Bronchial epithelial cell (primary cell): ENCODE results near the gene MIEF1. TPM values are rescaled to one million over a fixed set of nuclear protein-coding genes. Genes with fewer than 3 reads are reported as not detected.

ENCODE experiments used
- DNase-seq: peaks from one replicate; pipeline ENCODE4 v3.0.0-alpha.2; 2010; ENCODE audit warnings: low read depth
- FAIRE-seq: peaks from 2 replicates; lab custom pipeline; 2011; peaks lifted over from hg19 to GRCh38; lab: Jason Lieb, UNC
- H3K27me3 ChIP-seq: 2 replicates; pipeline ENCODE4 v1.5.1; 2011; ENCODE audit warnings: low read length; ENCODE audit not compliant: control insufficient read depth, insufficient read depth
- H3K36me3 ChIP-seq: 2 replicates; pipeline ENCODE4 v1.5.1; 2011; ENCODE audit warnings: low read length; ENCODE audit not compliant: control insufficient read depth, insufficient read depth
- H3K4me3 ChIP-seq: 2 replicates; pipeline ENCODE4 v1.5.1; 2011; ENCODE audit warnings: mild to moderate bottlenecking, low read depth, low read length, control low read depth
- CTCF ChIP-seq: IDR thresholded peaks from 2 replicates; pipeline ENCODE4 v1.5.1; 2011; ENCODE audit warnings: mild to moderate bottlenecking, moderate library complexity, low read length, control low read depth, inconsistent platforms; ENCODE audit not compliant: insufficient read depth, severe bottlenecking
- total RNA-seq: library from RNA; depleted of rRNA; stranded (reverse); fragments of >200 nt; gene quantifications from 2 replicates; pipeline ENCODE4 v1.2.1, GENCODE V29; 2014

MIEF1 gene
- total RNA-seq, 1 donor from 2014 or later: 23.7 TPM

GRCh38 chr22:39559456-39560105 lies 57.5 kb downstream of the MIEF1 start:
- TF ChIP-seq CTCF: peak; percentile 59
- FAIRE-seq (peak; percentile 36), DNase-seq (no peak)
- no peaks in the 10 kb centered on the region for H3K36me3 ChIP-seq
- H3K27me3 ChIP-seq: peaks cover 32% of the 10 kb centered on the region
- no peak overlapping the region for H3K4me3 ChIP-seq

GRCh38 chr22:39560127-39560526 lies 58.0 kb downstream of the MIEF1 start:
- peaks cover 32% of the 10 kb centered on the region for H3K27me3 ChIP-seq
- FAIRE-seq (no peak), DNase-seq (no peak)
- no peaks in the 10 kb centered on the region for H3K36me3 ChIP-seq
- TF ChIP-seq CTCF: no peak
- no peak overlapping the region for H3K4me3 ChIP-seq

DNA sequence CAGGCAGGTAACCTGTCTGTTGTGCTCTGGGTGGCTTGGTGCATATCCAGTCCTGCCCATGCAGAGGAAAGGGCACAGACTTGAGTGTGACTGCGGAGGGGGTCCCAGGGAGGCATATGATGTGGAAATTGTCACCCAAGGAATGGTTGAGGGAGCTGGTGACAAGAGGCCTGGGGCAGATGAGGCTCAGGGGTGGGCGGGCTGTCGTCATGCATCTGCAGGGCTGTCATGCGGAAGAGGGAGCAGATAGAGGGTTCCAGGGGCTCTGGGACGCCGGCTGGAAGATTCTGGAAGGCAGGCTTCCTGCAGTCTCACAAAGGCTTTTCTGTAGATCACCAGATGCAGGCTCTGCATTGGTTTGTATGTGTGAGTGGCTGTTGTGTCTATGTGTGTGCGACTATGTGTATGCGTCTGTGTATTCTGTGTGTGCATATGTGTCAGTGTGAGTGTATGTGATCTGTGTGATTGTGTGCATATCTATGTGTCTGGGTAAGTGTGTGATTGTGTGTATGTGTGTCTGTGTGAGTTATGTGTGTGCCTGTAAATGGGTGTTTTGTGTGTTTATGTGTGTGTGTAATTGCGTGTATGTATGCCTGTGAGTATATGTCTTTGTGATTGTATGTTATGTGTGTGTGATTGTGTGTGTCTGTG lies 60.9 kb downstream of the MIEF1 start:
- FAIRE-seq: no peak
- no peak for DNase-seq
- TF ChIP-seq CTCF: no peak
- no peaks in the 10 kb centered on the region for H3K36me3 ChIP-seq
- no peak overlapping the region for H3K4me3 ChIP-seq
- peaks cover 15% of the 10 kb centered on the region for H3K27me3 ChIP-seq

DNA sequence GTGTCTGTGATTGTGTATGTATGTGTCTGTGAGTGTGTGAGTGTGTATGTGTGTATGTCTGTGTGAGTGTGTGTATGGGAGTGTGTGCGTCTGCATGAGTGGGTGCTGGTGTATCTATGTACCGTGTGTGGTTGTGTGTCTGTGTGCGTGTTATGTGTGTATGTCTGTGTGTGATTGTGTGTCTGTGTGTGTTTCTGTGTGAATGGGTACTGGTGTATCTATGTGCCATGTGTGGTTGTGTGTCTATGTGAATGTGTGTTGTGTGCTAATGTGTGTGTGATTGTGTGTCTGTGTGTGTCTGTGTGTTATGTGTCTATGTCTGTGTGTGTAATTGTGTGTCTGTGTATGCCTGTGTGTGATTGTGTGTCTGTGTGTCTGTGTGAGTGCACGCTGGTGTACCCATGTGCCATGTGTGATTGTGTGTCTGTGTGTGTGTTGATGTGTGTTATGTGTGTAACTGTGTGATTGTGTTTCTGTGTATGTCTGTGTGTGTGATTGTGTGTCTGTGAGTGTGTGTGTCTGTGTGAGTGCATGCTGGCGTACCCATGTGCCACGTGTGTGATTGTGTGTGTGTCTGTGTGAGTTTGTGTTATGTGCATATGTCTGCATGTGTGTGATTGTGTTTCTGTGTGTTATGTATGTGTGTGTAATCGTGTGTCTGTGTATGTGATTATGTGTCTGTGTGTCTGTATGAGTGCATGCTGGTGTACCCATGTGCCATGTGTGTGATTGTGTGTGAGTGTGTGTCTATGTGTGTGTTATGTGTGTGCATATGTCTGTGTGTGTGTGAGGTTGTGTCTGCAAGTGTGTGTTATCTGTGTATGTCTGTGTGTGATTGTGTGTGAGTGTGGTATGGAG lies 61.7 kb downstream of the MIEF1 start:
- DNase-seq: no peak
- Histone ChIP-seq H3K4me3 (no peak overlapping the region), H3K27me3 (peaks cover 10% of the 10 kb centered on the region), H3K36me3 (no peaks in the 10 kb centered on the region)
- peak; percentile 99 for FAIRE-seq
- no peak for TF ChIP-seq CTCF

DNA sequence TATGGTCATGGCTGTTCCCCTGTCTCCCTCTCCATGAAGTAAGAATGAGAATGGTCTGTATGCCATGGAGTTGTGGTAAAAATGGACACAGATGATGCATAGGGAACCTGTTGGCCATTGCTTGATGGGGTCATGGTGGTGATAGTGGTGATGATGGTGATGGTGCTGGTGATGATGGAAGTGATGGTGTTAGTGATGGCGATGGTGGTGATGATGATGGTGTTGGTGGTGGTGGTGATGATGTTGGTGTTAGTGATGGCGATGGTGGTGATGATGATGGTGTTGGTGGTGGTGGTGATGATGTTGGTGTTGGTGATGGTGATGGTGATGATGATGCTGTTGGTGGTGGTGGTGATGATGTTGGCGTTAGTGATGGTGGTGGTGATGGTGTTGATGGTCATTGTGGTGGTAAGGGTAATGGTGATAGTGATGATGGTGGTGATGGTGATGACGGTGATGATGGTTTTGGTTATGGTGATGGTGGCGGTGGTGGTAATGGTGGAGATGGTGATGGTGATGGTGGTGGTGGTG lies 63.4 kb downstream of the MIEF1 start:
- FAIRE-seq (peak; percentile 90), DNase-seq (no peak)
- no peak for TF ChIP-seq CTCF
- H3K27me3 ChIP-seq: peaks cover 5% of the 10 kb centered on the region
- H3K4me3 ChIP-seq: no peak overlapping the region
- H3K36me3 ChIP-seq: no peaks in the 10 kb centered on the region
